NB4 (cell line): ENCODE data around the gene TSTD1.
A peak's percentile ranks its signal among the peaks of the same experiment; 100 is the strongest.

ENCODE experiments used
- DNase-seq: peaks from one replicate; pipeline ENCODE4 v3.0.0; 2010; ENCODE audit warnings: low read depth
- H3K4me3 ChIP-seq: one replicate; pipeline ENCODE4 v1.5.1; 2011; ENCODE audit warnings: mild to moderate bottlenecking, low read depth, low read length, moderate library complexity
- CTCF ChIP-seq: IDR thresholded peaks from one replicate; pipeline ENCODE4 v1.5.1; 2012; ENCODE audit warnings: low read depth, low read length
- MAX ChIP-seq: IDR thresholded peaks from 2 replicates; pipeline ENCODE4 v1.6.1; 2011; ENCODE audit warnings: low read depth, low read length
- MYC ChIP-seq: IDR thresholded peaks from 2 replicates; pipeline ENCODE4 v1.6.1; 2011; ENCODE audit warnings: low read depth, low read length
- POLR2A ChIP-seq: IDR thresholded peaks from 2 replicates; pipeline ENCODE4 v1.6.1; 2011; ENCODE audit warnings: mild to moderate bottlenecking; ENCODE audit not compliant: insufficient read length; ENCODE audit errors: extremely low read depth

TSTD1 gene

GRCh38 chr1:161077426-161077825 lies 38.7 kb upstream of the TSTD1 start:
- no peak overlapping the region for H3K4me3 ChIP-seq
- no peak for TF ChIP-seq MAX
- no peak for TF ChIP-seq MYC
- TF ChIP-seq CTCF = no peak
- TF ChIP-seq POLR2A = no peak
- no peak for DNase-seq

GRCh38 chr1:161076410-161076809 lies 37.6 kb upstream of the TSTD1 start:
- no peak for TF ChIP-seq CTCF
- no peak for TF ChIP-seq MYC
- TF ChIP-seq MAX = no peak
- TF ChIP-seq POLR2A = no peak
- no peak for DNase-seq

GRCh38 chr1:161074676-161075368 lies 36.1 kb upstream of the TSTD1 start:
- TF ChIP-seq CTCF = no peak
- TF ChIP-seq MYC = no peak
- TF ChIP-seq POLR2A = no peak
- TF ChIP-seq MAX = no peak
- no peak overlapping the region for H3K4me3 ChIP-seq
- DNase-seq = no peak

More at GRCh38 chr1:161076410-161076809, 37.6 kb upstream of the TSTD1 start:
- no peak overlapping the region for H3K4me3 ChIP-seq

GRCh38 chr1:161073474-161074121 lies 34.8 kb upstream of the TSTD1 start:
- no peak for DNase-seq
- no peak overlapping the region for H3K4me3 ChIP-seq
- 0 out of 2 replicates have a peak, but pooled peaks have one; percentile 20 for TF ChIP-seq MYC
- peak; percentile 71 for TF ChIP-seq MAX
- TF ChIP-seq CTCF = no peak

GRCh38 chr1:161072751-161073449 lies 34.1 kb upstream of the TSTD1 start:
- no peak for DNase-seq
- TF ChIP-seq POLR2A (no peak), MYC (no peak), MAX (no peak), CTCF (no peak)
- no peak overlapping the region for H3K4me3 ChIP-seq
